Measurements from ENCODE around the gene ACTN2.

The ACTN2 gene

GRCh38 chr1:236706183-236706582 is 19.9 kb downstream of the ACTN2 start:
- Histone ChIP-seq H3K4me1 (ENCODE audit: insufficient read depth, low read length, poor library complexity, severe bottlenecking) (no peaks in the 10 kb centered on the region), H3K9me2 (replicated peaks; ENCODE audit: low read depth, low read length) (no peaks in the 10 kb centered on the region), H3K36me3 (ENCODE audit: insufficient read depth, low read length) (no peaks in the 10 kb centered on the region), H3K79me2 (ENCODE audit: insufficient read depth, low read length) (no peaks in the 10 kb centered on the region), H4K20me1 (ENCODE audit: insufficient read depth, low read length, poor library complexity, severe bottlenecking) (no peaks in the 10 kb centered on the region), H3F3A (ENCODE audit: low read depth) (no peaks in the 10 kb centered on the region), H3K27me3 (ENCODE audit: insufficient read depth, low read length, poor library complexity, severe bottlenecking) (no peaks in the 10 kb centered on the region), H2AFZ (ENCODE audit: low read length) (no peak overlapping the region), H3K9me3 (ENCODE audit: insufficient read depth, low read depth, low read length) (no peaks in the 10 kb centered on the region), H3K4me2 (ENCODE audit: low read depth, low read length, poor library complexity, severe bottlenecking) (no peak overlapping the region), H3K9ac (ENCODE audit: low read depth, low read length, poor library complexity, severe bottlenecking) (no peak overlapping the region), H3K4me3 (ENCODE audit: low read length, poor library complexity, severe bottlenecking) (no peak overlapping the region)
- TF ChIP-seq EZH2phosphoT487 (IDR thresholded peaks at IDR 0.05; ENCODE audit: borderline replicate concordance) = no peak
- TF ChIP-seq CTCF (conservative IDR thresholded peaks at IDR 0.05; ENCODE audit: low read length) = no peak

- no peaks in the 10 kb centered on the region for H4K20me1 ChIP-seq (ENCODE audit: insufficient read depth, low read length, poor library complexity, severe bottlenecking)
- no peak overlapping the region for H3K4me3 ChIP-seq (ENCODE audit: low read length, poor library complexity, severe bottlenecking)
- H3K36me3 ChIP-seq (ENCODE audit: insufficient read depth, low read length) = no peaks in the 10 kb centered on the region
- no peak overlapping the region for H3K4me2 ChIP-seq (ENCODE audit: low read depth, low read length, poor library complexity, severe bottlenecking)
- no peaks in the 10 kb centered on the region for H3K79me2 ChIP-seq (ENCODE audit: insufficient read depth, low read length)
- no peak overlapping the region for H3K9ac ChIP-seq (ENCODE audit: low read depth, low read length, poor library complexity, severe bottlenecking)
- no peaks in the 10 kb centered on the region for H3K4me1 ChIP-seq (ENCODE audit: insufficient read depth, low read length, poor library complexity, severe bottlenecking)
- H2AFZ ChIP-seq (ENCODE audit: low read length) = no peak overlapping the region
- H3K9me2 ChIP-seq (replicated peaks; ENCODE audit: low read depth, low read length) = no peaks in the 10 kb centered on the region
- H3K9me3 ChIP-seq (ENCODE audit: insufficient read depth, low read depth, low read length) = no peaks in the 10 kb centered on the region
- TF ChIP-seq EZH2phosphoT487 (IDR thresholded peaks at IDR 0.05; ENCODE audit: borderline replicate concordance) (no peak), CTCF (conservative IDR thresholded peaks at IDR 0.05; ENCODE audit: low read length) (no peak)
- no peaks in the 10 kb centered on the region for H3F3A ChIP-seq (ENCODE audit: low read depth)
- no peaks in the 10 kb centered on the region for H3K27me3 ChIP-seq (ENCODE audit: insufficient read depth, low read length, poor library complexity, severe bottlenecking)
These were observed 24.1 kb downstream of the ACTN2 start for GRCh38 chr1:236710328-236710892.

- Histone ChIP-seq H3K9ac (ENCODE audit: low read depth, low read length, poor library complexity, severe bottlenecking) (no peak overlapping the region), H3F3A (ENCODE audit: low read depth) (no peaks in the 10 kb centered on the region), H3K4me2 (ENCODE audit: low read depth, low read length, poor library complexity, severe bottlenecking) (no peak overlapping the region), H3K79me2 (ENCODE audit: insufficient read depth, low read length) (no peaks in the 10 kb centered on the region), H3K36me3 (ENCODE audit: insufficient read depth, low read length) (no peaks in the 10 kb centered on the region), H3K9me3 (ENCODE audit: insufficient read depth, low read depth, low read length) (no peaks in the 10 kb centered on the region), H3K27me3 (ENCODE audit: insufficient read depth, low read length, poor library complexity, severe bottlenecking) (no peaks in the 10 kb centered on the region), H3K4me1 (ENCODE audit: insufficient read depth, low read length, poor library complexity, severe bottlenecking) (no peaks in the 10 kb centered on the region), H3K4me3 (ENCODE audit: low read length, poor library complexity, severe bottlenecking) (no peak overlapping the region), H4K20me1 (ENCODE audit: insufficient read depth, low read length, poor library complexity, severe bottlenecking) (no peaks in the 10 kb centered on the region), H3K9me2 (replicated peaks; ENCODE audit: low read depth, low read length) (no peaks in the 10 kb centered on the region), H2AFZ (ENCODE audit: low read length) (no peak overlapping the region)
- TF ChIP-seq EZH2phosphoT487 (IDR thresholded peaks at IDR 0.05; ENCODE audit: borderline replicate concordance) (no peak), CTCF (conservative IDR thresholded peaks at IDR 0.05; ENCODE audit: low read length) (no peak)
These were observed 29.9 kb downstream of the ACTN2 start for GRCh38 chr1:236716160-236716559.

All from Loucy (cell line).